ENCODE data around the gene STXBP6. TPM values are rescaled to one million over a fixed set of nuclear protein-coding genes. Genes with fewer than 3 reads are reported as not detected.

STXBP6 gene
- total RNA-seq, 2 donors from 2014 or later: not detected

DNA sequence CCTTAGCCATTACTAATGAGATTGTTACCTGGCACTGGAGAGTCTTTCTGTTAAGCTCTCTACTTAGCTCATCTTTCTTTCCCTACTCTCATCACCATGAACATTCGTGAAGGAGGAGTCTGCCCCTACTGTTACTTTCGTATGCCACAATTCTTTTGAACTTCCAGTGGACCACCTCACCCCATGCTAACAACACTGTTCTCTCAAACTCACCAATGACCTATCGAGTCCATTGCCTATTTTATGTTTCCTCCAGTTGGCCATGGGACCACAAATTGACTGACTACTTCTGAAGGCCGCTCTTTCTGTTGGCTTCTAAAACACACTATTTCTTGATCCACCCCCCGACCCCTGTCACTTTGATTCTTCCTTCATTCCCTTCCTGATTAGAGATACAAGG is 223.6 kb downstream of the STXBP6 start:
- H3K27me3 Mint-ChIP-seq: peaks cover 33% of the 10 kb centered on the region
- no peak for ATAC-seq (replicated peaks)

DNA sequence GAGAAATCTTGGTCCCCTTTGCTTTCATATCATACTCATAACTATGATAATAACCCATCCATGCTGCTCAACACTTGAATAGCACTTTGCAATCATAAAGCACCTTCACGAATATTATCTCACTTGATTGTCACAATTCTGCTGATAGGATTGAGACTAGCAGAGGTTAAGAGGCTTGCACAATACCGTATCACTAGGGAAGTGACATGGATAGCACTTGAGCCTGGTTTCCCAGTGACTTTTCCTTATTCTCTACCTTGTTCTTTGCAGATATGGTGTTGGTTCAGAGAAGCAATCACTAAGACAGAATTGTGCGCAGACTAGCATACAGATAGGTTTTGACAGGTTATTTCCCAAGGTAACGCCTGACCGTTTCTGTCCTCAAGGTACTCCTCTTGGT is 229.3 kb downstream of the STXBP6 start:
- Mint-ChIP-seq H3K27ac (no peak overlapping the region), H3K9me3 (no peaks in the 10 kb centered on the region), H3K4me3 (no peak overlapping the region), H3K4me1 (no peaks in the 10 kb centered on the region), H3K36me3 (ENCODE audit: low read depth) (no peaks in the 10 kb centered on the region), H3K27me3 (peaks cover 25% of the 10 kb centered on the region)
- ATAC-seq (replicated peaks): no peak

More for the DNA sequence above, 223.6 kb downstream of the STXBP6 start:
- no peak overlapping the region for H3K27ac Mint-ChIP-seq
- H3K36me3 Mint-ChIP-seq (ENCODE audit: low read depth): no peaks in the 10 kb centered on the region
- peaks cover 4% of the 10 kb centered on the region for H3K9me3 Mint-ChIP-seq
- H3K4me3 Mint-ChIP-seq: no peak overlapping the region
- no peaks in the 10 kb centered on the region for H3K4me1 Mint-ChIP-seq

GRCh38 chr14:24818823-24819341 is 231.1 kb downstream of the STXBP6 start:
- no peak for ATAC-seq (replicated peaks)
- H3K9me3 Mint-ChIP-seq: no peaks in the 10 kb centered on the region
- no peaks in the 10 kb centered on the region for H3K36me3 Mint-ChIP-seq (ENCODE audit: low read depth)
- no peak overlapping the region for H3K27ac Mint-ChIP-seq
- H3K4me1 Mint-ChIP-seq: no peaks in the 10 kb centered on the region
- peaks cover 26% of the 10 kb centered on the region for H3K27me3 Mint-ChIP-seq
- H3K4me3 Mint-ChIP-seq: no peak overlapping the region

GRCh38 chr14:24818058-24818822 is 231.7 kb downstream of the STXBP6 start:
- no peak for ATAC-seq (replicated peaks)
- Mint-ChIP-seq H3K27ac (no peak overlapping the region), H3K27me3 (peaks cover 29% of the 10 kb centered on the region), H3K36me3 (ENCODE audit: low read depth) (no peaks in the 10 kb centered on the region), H3K9me3 (no peaks in the 10 kb centered on the region), H3K4me3 (no peak overlapping the region), H3K4me1 (no peaks in the 10 kb centered on the region)

DNA sequence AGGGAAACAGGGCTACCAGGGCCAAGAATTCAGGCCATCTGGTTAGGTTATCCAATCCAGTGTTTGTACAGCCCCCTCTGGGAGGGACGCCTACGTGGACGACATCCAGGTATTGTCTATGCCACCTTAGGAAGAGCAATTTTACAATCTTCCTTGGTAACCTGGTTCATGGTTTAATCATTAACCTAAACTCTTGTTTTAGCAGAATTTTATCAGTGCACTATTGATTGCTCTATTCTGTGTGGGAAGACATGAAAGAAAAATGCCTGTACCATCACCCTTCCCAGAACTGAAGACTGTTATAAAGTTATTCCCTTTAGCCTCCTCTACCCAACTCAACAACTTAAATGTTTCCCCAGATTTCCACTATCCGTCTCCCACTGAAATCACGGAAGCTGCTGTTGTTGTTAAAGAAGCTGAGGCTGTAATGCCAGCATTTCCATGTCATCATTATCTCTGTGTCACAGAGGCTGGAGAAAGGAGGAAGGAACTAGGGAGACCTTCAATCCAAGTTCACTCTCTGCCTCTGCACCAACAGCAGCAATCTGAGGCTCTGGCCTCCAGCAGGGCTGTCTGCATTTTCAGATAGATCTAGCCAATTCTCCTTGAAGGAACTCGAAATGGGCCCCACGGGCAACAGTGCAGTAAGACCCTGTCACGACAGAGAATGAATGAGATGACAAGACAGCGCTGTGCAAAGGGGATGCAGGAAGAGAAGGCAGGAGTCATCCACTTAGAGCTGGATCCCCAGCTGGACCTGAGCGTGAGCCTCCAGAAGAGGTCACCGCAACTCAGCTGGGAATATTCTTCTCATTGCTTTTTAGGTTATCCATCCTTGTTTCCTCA is 232.5 kb downstream of the STXBP6 start:
- Mint-ChIP-seq H3K4me3 (no peak overlapping the region), H3K9me3 (no peaks in the 10 kb centered on the region), H3K36me3 (ENCODE audit: low read depth) (no peaks in the 10 kb centered on the region), H3K27ac (no peak overlapping the region), H3K4me1 (no peaks in the 10 kb centered on the region), H3K27me3 (peaks cover 29% of the 10 kb centered on the region)
- ATAC-seq (replicated peaks): no peak

DNA sequence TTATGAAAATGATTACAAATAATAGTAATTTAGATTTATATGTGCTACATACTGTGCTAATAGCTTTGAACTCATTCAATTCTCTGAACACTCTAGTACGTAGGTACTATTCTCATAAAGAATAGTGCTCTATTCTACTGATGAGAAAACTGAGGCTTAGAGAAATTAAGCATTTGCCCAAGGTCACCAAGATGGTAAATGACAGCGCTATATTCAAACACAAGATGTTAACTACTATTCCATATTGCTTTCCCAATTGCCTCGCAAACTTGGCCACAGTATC is 233.1 kb downstream of the STXBP6 start:
- Mint-ChIP-seq H3K27ac (no peak overlapping the region), H3K4me1 (no peaks in the 10 kb centered on the region), H3K9me3 (no peaks in the 10 kb centered on the region), H3K36me3 (ENCODE audit: low read depth) (no peaks in the 10 kb centered on the region), H3K4me3 (no peak overlapping the region), H3K27me3 (peaks cover 25% of the 10 kb centered on the region)
- no peak for ATAC-seq (replicated peaks)

DNA sequence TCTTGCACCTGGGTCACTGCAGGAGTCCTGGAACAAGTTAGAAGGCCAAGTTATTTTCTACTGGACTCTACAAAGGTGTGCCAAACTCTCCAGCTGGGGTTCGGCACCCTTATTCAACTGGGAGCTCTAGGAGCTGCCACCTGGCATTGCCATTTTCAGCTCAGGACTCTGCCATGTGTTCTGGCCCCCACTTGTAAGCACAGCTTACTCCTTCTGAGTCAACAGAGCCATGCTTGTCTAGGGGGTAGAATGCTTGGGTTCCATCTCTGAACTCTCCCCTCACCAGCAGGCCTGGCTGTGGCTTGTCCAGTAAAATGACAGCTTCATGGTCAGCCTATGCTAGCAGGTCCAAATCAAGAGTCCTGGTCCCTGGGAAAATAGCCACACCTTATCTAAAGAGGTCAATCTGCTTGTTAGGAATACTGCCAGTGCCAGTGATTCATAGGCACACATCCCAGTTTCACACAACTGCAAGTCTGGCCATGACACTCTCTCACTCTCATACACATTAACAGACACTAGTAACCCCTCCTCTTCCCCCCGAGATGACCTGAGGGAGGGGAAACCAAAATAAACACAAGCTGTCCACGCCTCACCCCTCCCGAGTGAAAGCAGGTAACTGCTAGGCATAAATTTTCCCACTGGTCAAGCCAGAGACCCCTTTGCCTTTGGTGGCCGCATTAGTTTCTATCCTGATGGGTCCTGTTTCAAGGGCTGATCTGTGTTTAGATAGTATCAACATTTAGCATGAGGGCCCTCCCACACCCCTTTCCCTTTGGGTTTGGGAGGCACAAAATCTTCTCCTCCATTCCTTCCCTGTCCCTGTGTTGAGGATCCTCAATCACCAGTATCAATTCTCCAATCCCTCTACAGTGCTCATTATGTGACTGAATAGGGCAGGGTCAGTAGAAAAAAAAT is 233.7 kb downstream of the STXBP6 start:
- no peak for ATAC-seq (replicated peaks)
- H3K4me1 Mint-ChIP-seq: no peaks in the 10 kb centered on the region
- H3K4me3 Mint-ChIP-seq: no peak overlapping the region
- H3K9me3 Mint-ChIP-seq: no peaks in the 10 kb centered on the region
- no peaks in the 10 kb centered on the region for H3K36me3 Mint-ChIP-seq (ENCODE audit: low read depth)
- H3K27me3 Mint-ChIP-seq: peaks cover 20% of the 10 kb centered on the region
- no peak overlapping the region for H3K27ac Mint-ChIP-seq

DNA sequence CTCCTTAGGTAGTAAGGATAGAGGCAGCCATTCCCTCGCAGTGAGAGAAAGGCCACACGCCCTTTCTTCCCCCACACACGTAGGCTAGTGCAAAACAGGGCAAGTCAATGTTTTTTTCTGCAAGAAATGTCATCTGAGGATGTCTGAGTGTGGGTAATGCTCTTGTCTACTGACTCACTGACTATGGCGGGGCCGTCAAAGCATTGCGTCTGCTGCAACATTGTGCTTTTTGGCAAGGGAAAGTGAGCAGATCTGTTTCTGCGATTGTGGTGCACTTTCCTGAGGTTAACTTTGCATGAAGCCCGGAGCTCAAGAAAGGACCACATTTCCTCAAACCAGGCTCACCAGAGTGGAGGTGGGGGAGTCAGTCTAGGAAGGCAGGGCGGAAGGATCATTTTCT is 234.4 kb downstream of the STXBP6 start:
- no peak overlapping the region for H3K4me3 Mint-ChIP-seq
- H3K27me3 Mint-ChIP-seq: peaks cover 20% of the 10 kb centered on the region
- no peak for ATAC-seq (replicated peaks)
- no peak overlapping the region for H3K27ac Mint-ChIP-seq
- H3K4me1 Mint-ChIP-seq: no peaks in the 10 kb centered on the region
- H3K9me3 Mint-ChIP-seq: no peaks in the 10 kb centered on the region
- H3K36me3 Mint-ChIP-seq (ENCODE audit: low read depth): no peaks in the 10 kb centered on the region

DNA sequence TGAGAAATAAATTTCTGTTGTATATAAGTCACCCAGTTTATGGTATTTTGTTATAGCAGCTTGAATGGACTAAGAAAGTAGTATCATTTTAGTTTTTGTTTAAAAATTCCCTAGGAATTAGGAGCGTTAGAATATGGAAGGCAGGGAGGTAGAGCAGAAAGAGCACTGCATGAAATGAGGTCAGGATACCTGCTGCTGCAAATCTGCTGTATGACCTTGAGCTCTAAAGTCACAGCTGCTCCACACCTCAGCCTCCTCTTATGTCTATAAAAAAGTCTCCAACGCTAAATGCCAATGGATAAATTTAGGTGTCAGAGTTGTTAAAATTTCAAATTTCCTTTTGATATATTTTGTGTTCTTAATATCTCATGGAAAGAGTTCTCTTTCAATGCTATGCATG is 235.0 kb downstream of the STXBP6 start:
- no peak overlapping the region for H3K27ac Mint-ChIP-seq
- H3K4me3 Mint-ChIP-seq: no peak overlapping the region

DNA sequence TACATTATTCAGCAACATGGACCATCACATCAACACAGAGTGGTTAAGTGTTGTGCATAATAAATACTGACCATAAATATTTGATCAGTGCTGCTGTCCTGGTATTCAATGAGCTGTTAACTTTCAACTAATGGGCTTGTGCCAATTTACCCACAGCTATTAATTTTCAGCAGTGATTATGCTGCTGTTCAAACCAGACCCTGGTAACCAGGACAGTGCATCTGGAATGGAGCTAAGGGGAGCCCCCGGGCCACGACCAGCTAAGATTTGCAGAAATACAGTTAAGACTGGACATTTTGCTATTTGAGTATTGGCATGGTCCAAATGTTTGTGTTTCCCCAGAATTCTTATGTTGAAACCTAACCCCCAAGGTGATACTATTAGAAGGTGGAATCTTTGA is 235.6 kb downstream of the STXBP6 start:
- Mint-ChIP-seq H3K27me3 (peaks cover 20% of the 10 kb centered on the region), H3K9me3 (no peaks in the 10 kb centered on the region), H3K36me3 (ENCODE audit: low read depth) (no peaks in the 10 kb centered on the region), H3K27ac (no peak overlapping the region), H3K4me3 (no peak overlapping the region), H3K4me1 (no peaks in the 10 kb centered on the region)
- no peak for ATAC-seq (replicated peaks)

More for the DNA sequence above, 235.0 kb downstream of the STXBP6 start:
- no peak for ATAC-seq (replicated peaks)
- Mint-ChIP-seq H3K4me1 (no peaks in the 10 kb centered on the region), H3K36me3 (ENCODE audit: low read depth) (no peaks in the 10 kb centered on the region), H3K9me3 (no peaks in the 10 kb centered on the region), H3K27me3 (peaks cover 20% of the 10 kb centered on the region)

- Mint-ChIP-seq H3K4me3 (no peak overlapping the region), H3K27me3 (peaks cover 24% of the 10 kb centered on the region)
- no peak for ATAC-seq (replicated peaks)
Measured at GRCh38 chr14:24813819-24814259, 236.1 kb downstream of the STXBP6 start.

GRCh38 chr14:24813089-24813815 is 236.7 kb downstream of the STXBP6 start:
- no peaks in the 10 kb centered on the region for H3K4me1 Mint-ChIP-seq
- ATAC-seq (replicated peaks): no peak
- H3K9me3 Mint-ChIP-seq: no peaks in the 10 kb centered on the region
- no peak overlapping the region for H3K27ac Mint-ChIP-seq
- H3K27me3 Mint-ChIP-seq: peaks cover 24% of the 10 kb centered on the region
- no peaks in the 10 kb centered on the region for H3K36me3 Mint-ChIP-seq (ENCODE audit: low read depth)
- H3K4me3 Mint-ChIP-seq: no peak overlapping the region

More at GRCh38 chr14:24813819-24814259, 236.1 kb downstream of the STXBP6 start:
- H3K9me3 Mint-ChIP-seq: no peaks in the 10 kb centered on the region
- no peaks in the 10 kb centered on the region for H3K4me1 Mint-ChIP-seq
- no peak overlapping the region for H3K27ac Mint-ChIP-seq
- no peaks in the 10 kb centered on the region for H3K36me3 Mint-ChIP-seq (ENCODE audit: low read depth)

DNA sequence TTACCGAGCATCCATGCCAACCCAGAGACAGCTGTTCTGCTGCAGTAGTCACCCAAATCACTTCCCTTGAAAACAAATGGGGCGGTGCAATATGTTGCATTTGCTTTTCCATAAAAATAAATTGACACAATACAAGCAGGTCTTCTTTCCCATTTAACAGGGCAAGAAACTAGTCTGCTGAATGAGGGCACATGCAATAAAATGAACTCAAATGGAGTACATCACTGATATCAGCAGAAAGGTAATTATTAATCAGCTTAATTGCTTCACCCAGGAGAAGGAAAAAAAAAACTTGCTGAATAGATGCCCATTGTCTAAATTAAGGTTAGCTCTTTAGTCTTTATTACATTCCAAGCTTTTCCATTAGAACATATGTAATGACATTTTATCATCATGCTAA is 240.8 kb downstream of the STXBP6 start:
- peaks cover 25% of the 10 kb centered on the region for H3K27me3 Mint-ChIP-seq
- H3K4me3 Mint-ChIP-seq: no peak overlapping the region
- H3K9me3 Mint-ChIP-seq: no peaks in the 10 kb centered on the region
- no peak for ATAC-seq (replicated peaks)
- no peaks in the 10 kb centered on the region for H3K4me1 Mint-ChIP-seq
- H3K27ac Mint-ChIP-seq: no peak overlapping the region
- no peaks in the 10 kb centered on the region for H3K36me3 Mint-ChIP-seq (ENCODE audit: low read depth)

GRCh38 chr14:24808412-24808811 is 241.5 kb downstream of the STXBP6 start:
- no peak overlapping the region for H3K4me3 Mint-ChIP-seq
- no peaks in the 10 kb centered on the region for H3K9me3 Mint-ChIP-seq
- H3K27me3 Mint-ChIP-seq: peaks cover 20% of the 10 kb centered on the region
- H3K27ac Mint-ChIP-seq: no peak overlapping the region
- no peak for ATAC-seq (replicated peaks)
- no peaks in the 10 kb centered on the region for H3K36me3 Mint-ChIP-seq (ENCODE audit: low read depth)
- no peaks in the 10 kb centered on the region for H3K4me1 Mint-ChIP-seq

Measured in activated T-helper 17 cell treated with anti-CD3 and anti-CD28 coated beads, Interleukin-2, amount 50 U/mL, for 72 hours (primary cell).